GM12801 (cell line): ENCODE results near the gene CIAO3.

ENCODE experiments used
- CTCF ChIP-seq: IDR thresholded peaks from one replicate; pipeline ENCODE4 v1.5.1; 2011; ENCODE audit warnings: control low read depth; ENCODE audit not compliant: insufficient read length; ENCODE audit errors: extremely low read depth

The CIAO3 gene

GRCh38 chr16:734981-735881 is 5.6 kb downstream of the CIAO3 start:
- TF ChIP-seq CTCF: no peak

- TF ChIP-seq CTCF: no peak
These were observed 6.4 kb downstream of the CIAO3 start for GRCh38 chr16:734208-734980.

DNA sequence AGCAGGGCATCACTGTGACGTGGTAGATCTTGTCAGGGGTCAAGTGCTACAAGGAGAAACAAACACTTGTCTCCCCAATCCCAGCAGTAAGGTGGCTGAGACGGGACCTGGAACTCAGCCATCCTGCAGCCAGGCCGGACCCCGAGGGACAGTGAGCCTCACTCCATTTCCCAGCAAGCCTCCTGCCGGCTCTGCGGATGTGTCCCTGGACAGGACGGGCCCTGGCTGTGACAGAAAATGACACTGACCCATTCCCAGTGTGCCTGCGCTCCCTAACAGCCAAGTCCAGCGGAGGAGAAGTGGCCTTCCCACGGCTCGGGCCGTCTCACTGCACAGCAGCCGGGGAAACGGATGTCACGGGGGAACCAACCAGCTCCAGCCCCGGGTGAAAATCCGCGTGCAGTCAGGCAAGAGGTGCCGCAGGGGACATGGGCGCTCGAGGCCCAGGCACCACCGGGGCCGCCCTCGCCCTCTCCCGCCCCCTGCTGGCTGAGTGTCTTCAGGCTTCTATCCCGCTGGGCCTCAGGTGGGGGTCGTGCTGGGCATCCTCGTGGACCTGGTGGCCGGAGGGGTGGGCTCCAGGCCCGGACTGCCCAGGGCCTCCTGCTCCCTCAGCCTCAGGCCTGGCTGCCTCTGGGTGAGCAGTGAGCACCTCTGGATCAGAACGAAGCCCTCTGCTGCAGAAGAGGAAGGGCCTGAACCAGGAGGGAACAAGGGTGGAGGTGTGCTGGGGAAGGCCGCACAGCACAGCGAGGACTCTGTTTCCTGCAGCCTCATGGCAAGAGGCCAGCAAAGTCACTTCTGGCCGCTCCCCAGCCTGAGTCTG is 7.2 kb downstream of the CIAO3 start:
- TF ChIP-seq CTCF: no peak

DNA sequence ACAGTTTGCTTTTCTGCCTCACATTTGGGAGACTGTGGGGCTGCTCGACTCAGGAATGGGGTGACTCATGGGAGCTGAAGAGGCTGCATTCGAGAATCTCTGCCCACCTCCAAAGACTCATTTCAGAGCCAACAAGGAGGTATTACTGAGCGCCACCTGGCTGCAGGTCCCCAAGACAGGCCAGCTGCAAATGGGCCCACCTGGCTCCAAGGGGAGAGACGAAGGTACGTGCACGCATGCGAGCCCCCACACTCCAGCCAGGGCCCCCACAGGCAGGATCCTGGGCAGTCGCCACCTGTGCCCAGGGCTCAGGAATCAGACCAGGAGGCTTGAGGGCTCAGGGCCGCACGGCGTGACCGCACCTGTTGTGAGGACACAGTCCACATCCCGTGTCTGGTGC is 7.9 kb downstream of the CIAO3 start:
- TF ChIP-seq CTCF: no peak

GRCh38 chr16:732332-732731 is 8.5 kb downstream of the CIAO3 start:
- TF ChIP-seq CTCF: no peak

- TF ChIP-seq CTCF: no peak
These were observed 9.9 kb downstream of the CIAO3 start for GRCh38 chr16:730666-731509.
